ENCODE measurements around the gene SYCE3.

SYCE3 gene

GRCh38 chr22:50583294-50583861 lies 20.7 kb upstream of the SYCE3 start:
- peak overlapping the region; percentile 97 for H3K27ac ChIP-seq

DNA sequence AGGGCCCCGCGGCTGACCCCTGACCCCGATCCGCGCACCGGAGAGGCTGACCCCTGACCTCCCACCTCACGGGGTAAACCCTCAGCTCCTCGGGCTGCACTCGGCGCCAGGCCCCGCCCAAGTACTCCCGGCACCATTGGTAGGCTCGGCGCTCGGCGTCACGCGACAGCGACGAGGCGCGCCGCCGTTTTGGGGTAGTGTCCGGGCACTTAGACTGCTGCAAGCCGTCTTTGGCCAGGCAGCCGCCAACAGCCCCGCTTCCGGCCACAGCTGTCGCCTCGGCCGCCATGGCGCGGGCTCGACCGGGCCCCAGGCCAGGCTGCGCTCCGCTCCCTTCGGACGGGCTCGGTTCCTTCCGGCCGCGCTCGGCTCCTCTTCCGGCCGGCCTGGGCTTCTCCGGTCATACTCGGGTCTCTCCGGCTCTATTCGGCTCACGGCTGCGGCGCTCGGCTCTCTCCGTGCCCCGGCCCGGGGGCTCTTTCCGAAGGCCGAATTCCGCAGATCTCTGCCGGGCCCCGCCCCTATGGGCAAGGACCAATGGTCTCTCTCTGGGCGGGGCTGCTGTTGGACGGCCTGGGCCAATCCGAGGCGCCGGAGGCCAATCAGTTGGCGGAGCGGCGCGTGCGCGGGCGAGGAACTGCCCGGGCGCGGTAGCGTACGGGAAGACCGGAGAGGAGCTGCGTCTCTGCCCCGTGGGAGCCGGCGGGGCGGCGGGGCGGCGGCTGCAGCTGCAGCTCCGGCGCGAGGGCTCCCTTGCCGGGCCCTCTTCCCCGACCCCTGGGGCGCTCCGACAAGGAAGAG lies 20.0 kb upstream of the SYCE3 start, which contains the start of gene CHKB:
TSS of gene CHKB (minus strand) at position 357 of the 801 bp plus-strand sequence. CDS start at position 289, 68 bp downstream.
- peak within 1 kb of the TSS; percentile 97 for H3K27ac ChIP-seq
- TF ChIP-seq CTCF (IDR thresholded peaks at IDR 0.05) (no peak), ZFX (IDR thresholded peaks at IDR 0.05; ENCODE audit: borderline replicate concordance) (no peak)

More at GRCh38 chr22:50583294-50583861, 20.7 kb upstream of the SYCE3 start:
- TF ChIP-seq ZFX (IDR thresholded peaks at IDR 0.05; ENCODE audit: borderline replicate concordance), result no peak
- no peak for TF ChIP-seq CTCF (IDR thresholded peaks at IDR 0.05)

- TF ChIP-seq CTCF (IDR thresholded peaks at IDR 0.05) (no peak), ZFX (IDR thresholded peaks at IDR 0.05; ENCODE audit: borderline replicate concordance) (no peak)
- peak overlapping the region; percentile 97 for H3K27ac ChIP-seq
Observed at GRCh38 chr22:50581950-50582492, 19.3 kb upstream of the SYCE3 start.

- H3K27ac ChIP-seq, result peak overlapping the region; percentile 97
- TF ChIP-seq CTCF (IDR thresholded peaks at IDR 0.05), result no peak
- no peak for TF ChIP-seq ZFX (IDR thresholded peaks at IDR 0.05; ENCODE audit: borderline replicate concordance)
Observed at GRCh38 chr22:50581031-50581949, 18.6 kb upstream of the SYCE3 start.

- H3K27ac ChIP-seq, result 0 out of 2 replicates have a peak overlapping the region, but pooled peaks have one; percentile 13
- no peak for TF ChIP-seq ZFX (IDR thresholded peaks at IDR 0.05; ENCODE audit: borderline replicate concordance)
- no peak for TF ChIP-seq CTCF (IDR thresholded peaks at IDR 0.05)
Observed at GRCh38 chr22:50579752-50580151, 17.0 kb upstream of the SYCE3 start.

- TF ChIP-seq CTCF (IDR thresholded peaks at IDR 0.05) (no peak), ZFX (IDR thresholded peaks at IDR 0.05; ENCODE audit: borderline replicate concordance) (no peak)
- no peak overlapping the region for H3K27ac ChIP-seq
Observed at GRCh38 chr22:50578776-50579310, 16.1 kb upstream of the SYCE3 start.
